AG04450 (cell line): ENCODE data around the gene HSPBP1. TPM values are rescaled to one million over a fixed set of nuclear protein-coding genes. Genes with fewer than 3 reads are reported as not detected.
"Not testable (repeated sequence)": the region's sequence is repeated elsewhere in the genome, so short reads cannot be mapped to it uniquely, and the experiment has no call there.

Source experiments
- CTCF ChIA-PET: fragments of 300-600, 350-600 bp; formaldehyde crosslinking; extraction: SDS; loops from one replicate; lab custom pipeline; 2022; ENCODE audit warnings: antibody characterized with exemption, inconsistent platforms; lab: Charles Lee
- POLR2A ChIA-PET: fragments of 350-600 bp; formaldehyde crosslinking; extraction: SDS; loops from one replicate; lab custom pipeline; 2021; ENCODE audit warnings: antibody characterized with exemption, inconsistent platforms; lab: Yijun Ruan, JAX
- DNase-seq: peaks from one replicate; pipeline ENCODE4 v3.0.0-alpha.2; 2011; ENCODE audit warnings: low read depth, low spot score
- H3K27ac ChIP-seq: one replicate; pipeline ENCODE4 v1.5.1; 2012; ENCODE audit warnings: low read depth, low read length, control low read depth
- H3K27me3 ChIP-seq: one replicate; pipeline ENCODE4 v1.6.0; 2012; ENCODE audit warnings: low read length; ENCODE audit not compliant: control insufficient read depth, insufficient read depth
- H3K4me3 ChIP-seq: 2 replicates; pipeline ENCODE4 v1.5.1; 2011; ENCODE audit warnings: mild to moderate bottlenecking, low read depth, low read length, control low read depth
- H3K9me3 ChIP-seq: 2 replicates; pipeline ENCODE4 v1.5.1; 2012; ENCODE audit warnings: low read length; ENCODE audit not compliant: control insufficient read depth, insufficient read depth
- polyA minus RNA-seq: library from RNA; depleted of rRNA, polyadenylated mRNA; stranded (reverse); fragments of >200 nt; gene quantifications from 2 replicates; pipeline ENCODE4 v1.2.3, GENCODE V29; 2011; rRNA and poly(A)+ RNA removed
- polyA plus RNA-seq: library from polyadenylated mRNA; depleted of rRNA; stranded (reverse); fragments of >200 nt; gene quantifications from 2 replicates; pipeline ENCODE4 v1.2.3, GENCODE V29; 2011; rRNA removed
- TF ChIP-seq, protein P1 (sequence below): IDR thresholded peaks from 2 replicates; pipeline ENCODE4 v1.5.1; 2011; ENCODE audit warnings: low read depth, low read length, control low read depth, inconsistent platforms

The HSPBP1 gene, protein sequence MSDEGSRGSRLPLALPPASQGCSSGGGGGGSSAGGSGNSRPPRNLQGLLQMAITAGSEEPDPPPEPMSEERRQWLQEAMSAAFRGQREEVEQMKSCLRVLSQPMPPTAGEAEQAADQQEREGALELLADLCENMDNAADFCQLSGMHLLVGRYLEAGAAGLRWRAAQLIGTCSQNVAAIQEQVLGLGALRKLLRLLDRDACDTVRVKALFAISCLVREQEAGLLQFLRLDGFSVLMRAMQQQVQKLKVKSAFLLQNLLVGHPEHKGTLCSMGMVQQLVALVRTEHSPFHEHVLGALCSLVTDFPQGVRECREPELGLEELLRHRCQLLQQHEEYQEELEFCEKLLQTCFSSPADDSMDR
- polyA plus RNA-seq, result 18.5 and 27.4 TPM in 2 replicates
- polyA minus RNA-seq, result 11.1 and 11.6 TPM in 2 replicates

GRCh38 chr19:55279770-55280643 is at the start of gene HSPBP1:
Gene HSPBP1 (minus strand): TSS chr19:55280110. CDS start chr19:55279608, 502 bp downstream.
- ChIA-PET CTCF (interaction anchor here (1.0 to 1.5 kb wide), 2 partner anchors 13 to 60 kb away, joined by 3 to 9 read pairs; partner anchors contain the start of gene KMT5C), POLR2A (interaction anchor here (0.7 to 1.1 kb wide), 9 partner anchors 21 to 224 kb away, joined by 3 to 17 read pairs (median 3); partner anchors contain the start of genes PPP6R1 and UBE2S)
- Histone ChIP-seq H3K4me3 (peak within 1 kb of the TSS; percentile 92), H3K27ac (peak within 1 kb of the TSS; percentile 84), H3K27me3 (no peaks in the 10 kb centered on the region), H3K9me3 (no peaks in the 10 kb centered on the region)
- peak; percentile 84 for DNase-seq
- TF ChIP-seq, protein P1, sequence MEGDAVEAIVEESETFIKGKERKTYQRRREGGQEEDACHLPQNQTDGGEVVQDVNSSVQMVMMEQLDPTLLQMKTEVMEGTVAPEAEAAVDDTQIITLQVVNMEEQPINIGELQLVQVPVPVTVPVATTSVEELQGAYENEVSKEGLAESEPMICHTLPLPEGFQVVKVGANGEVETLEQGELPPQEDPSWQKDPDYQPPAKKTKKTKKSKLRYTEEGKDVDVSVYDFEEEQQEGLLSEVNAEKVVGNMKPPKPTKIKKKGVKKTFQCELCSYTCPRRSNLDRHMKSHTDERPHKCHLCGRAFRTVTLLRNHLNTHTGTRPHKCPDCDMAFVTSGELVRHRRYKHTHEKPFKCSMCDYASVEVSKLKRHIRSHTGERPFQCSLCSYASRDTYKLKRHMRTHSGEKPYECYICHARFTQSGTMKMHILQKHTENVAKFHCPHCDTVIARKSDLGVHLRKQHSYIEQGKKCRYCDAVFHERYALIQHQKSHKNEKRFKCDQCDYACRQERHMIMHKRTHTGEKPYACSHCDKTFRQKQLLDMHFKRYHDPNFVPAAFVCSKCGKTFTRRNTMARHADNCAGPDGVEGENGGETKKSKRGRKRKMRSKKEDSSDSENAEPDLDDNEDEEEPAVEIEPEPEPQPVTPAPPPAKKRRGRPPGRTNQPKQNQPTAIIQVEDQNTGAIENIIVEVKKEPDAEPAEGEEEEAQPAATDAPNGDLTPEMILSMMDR, result no peak

- CTCF ChIA-PET, H3K9me3 ChIP-seq, DNase-seq, H3K4me3 ChIP-seq, H3K27me3 ChIP-seq, H3K27ac ChIP-seq: not testable (repeated sequence)
- POLR2A ChIA-PET, result interaction anchor here (0.7 kb wide), 1 partner anchor 36 kb away, joined by 7 read pairs; no protein-coding TSS in a partner anchor
Observed at GRCh38 chr19:55328774-55329318, 48.9 kb upstream of the HSPBP1 start.

DNA sequence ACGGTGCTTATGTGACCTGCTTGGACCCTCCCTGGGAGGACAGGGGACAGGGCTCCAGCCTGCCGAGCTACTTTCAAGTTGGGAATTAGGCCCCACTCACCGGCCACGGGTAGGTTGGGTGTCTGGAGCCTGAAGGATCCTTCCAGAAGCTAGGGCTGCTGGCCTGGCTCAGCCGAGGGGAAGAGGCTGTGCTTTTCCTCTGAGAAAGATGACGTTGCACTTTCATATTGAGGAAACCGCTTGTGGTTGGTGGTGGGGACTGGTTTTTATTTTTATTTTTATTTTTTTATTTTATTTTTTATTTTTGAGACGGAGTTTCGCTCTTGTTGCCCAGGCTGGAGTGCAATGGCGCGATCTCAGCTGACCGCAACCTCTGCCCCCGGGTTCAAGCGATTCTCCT is 45.3 kb upstream of the HSPBP1 start, which contains the start of gene TMEM150B:
Gene TMEM150B, minus strand, starts transcription at position 170 of the 400 bp plus-strand sequence. CDS start 4,305 bp downstream, outside the sequence.
- no peak for DNase-seq
- no peaks in the 10 kb centered on the region for H3K9me3 ChIP-seq
- ChIA-PET CTCF (interaction anchor here (0.6 kb wide), 1 partner anchor 843 kb away, joined by 3 read pairs; no protein-coding TSS in a partner anchor), POLR2A (no interaction called here)
- peaks cover 15% of the 10 kb centered on the region for H3K27me3 ChIP-seq
- H3K27ac ChIP-seq, result no peak within 1 kb of the TSS
- TF ChIP-seq, protein P1, result no peak
- no peak within 1 kb of the TSS for H3K4me3 ChIP-seq

GRCh38 chr19:55324662-55325061 is 44.8 kb upstream of the HSPBP1 start:
- ChIA-PET POLR2A (no interaction called here), CTCF (no interaction called here)
- Histone ChIP-seq H3K27ac (no peak overlapping the region), H3K9me3 (no peaks in the 10 kb centered on the region), H3K4me3 (no peak overlapping the region), H3K27me3 (peaks cover 15% of the 10 kb centered on the region)
- DNase-seq, result no peak
- TF ChIP-seq, protein P1, result no peak
